GM23338 (cell line): Measurements from ENCODE around the gene ZCCHC24. TPM values are rescaled to one million over a fixed set of nuclear protein-coding genes. Genes with fewer than 3 reads are reported as not detected.

Experiments
- ATAC-seq: fragments of 200-7000 bp; cut with Tn5 transposase; 3 replicates; pipeline ENCODE4 v1.9.1; 2020
- DNase-seq: peaks from one replicate; pipeline ENCODE4 v3.0.0-alpha.2; 2015; ENCODE audit warnings: low spot score
- H2AFZ ChIP-seq: fragments of 200-600 bp; sonication (generic); 2 replicates; pipeline ENCODE4 v1.8.0; 2016; ENCODE audit warnings: antibody characterized with exemption, mild to moderate bottlenecking, moderate library complexity
- H3F3A ChIP-seq: fragments of 200-600 bp; sonication (generic); replicated peaks from 2 replicates; pipeline ENCODE4 v1.8.0; 2017; ENCODE audit warnings: antibody characterized with exemption, mixed run types, low read depth
- H3K27ac ChIP-seq: fragments of 200-600 bp; sonication (generic); 2 replicates; pipeline ENCODE4 v1.6.1; 2016; ENCODE audit warnings: low read depth
- H3K27me3 ChIP-seq: fragments of 200-600 bp; sonication (generic); 2 replicates; pipeline ENCODE4 v1.8.0; 2016; ENCODE audit warnings: mild to moderate bottlenecking, mixed run types, moderate library complexity; ENCODE audit not compliant: insufficient read depth
- H3K36me3 ChIP-seq: fragments of 200-600 bp; sonication (generic); 2 replicates; pipeline ENCODE4 v1.8.0; 2016; ENCODE audit warnings: mild to moderate bottlenecking; ENCODE audit not compliant: insufficient read depth
- H3K4me1 ChIP-seq: fragments of 200-600 bp; sonication (generic); 2 replicates; pipeline ENCODE4 v1.8.0; 2016; ENCODE audit warnings: mild to moderate bottlenecking, moderate library complexity; ENCODE audit not compliant: insufficient read depth
- H3K4me2 ChIP-seq: fragments of 200-600 bp; sonication (generic); 2 replicates; pipeline ENCODE4 v1.7.1; 2017; ENCODE audit warnings: mixed run types
- H3K4me3 ChIP-seq: fragments of 200-600 bp; sonication (generic); 2 replicates; pipeline ENCODE4 v1.6.1; 2016; ENCODE audit warnings: mixed run types
- H3K79me2 ChIP-seq: fragments of 200-600 bp; sonication (generic); replicated peaks from 2 replicates; pipeline ENCODE4 v1.8.0; 2017; ENCODE audit warnings: mild to moderate bottlenecking; ENCODE audit not compliant: insufficient read depth
- H3K9me2 ChIP-seq: fragments of 200-600 bp; sonication (generic); 2 replicates; pipeline ENCODE4 v1.8.0; 2017; ENCODE audit not compliant: insufficient read depth
- H4K20me1 ChIP-seq: fragments of 200-600 bp; sonication (generic); replicated peaks from 2 replicates; pipeline ENCODE4 v1.8.0; 2017; ENCODE audit warnings: mild to moderate bottlenecking; ENCODE audit not compliant: insufficient read depth
- H3K27ac Mint-ChIP-seq: 2 replicates; pipeline ENCODE4 v1.8.0; 2020; ENCODE audit warnings: inconsistent platforms, mild to moderate bottlenecking, moderate library complexity, mixed read lengths
- H3K27me3 Mint-ChIP-seq: 3 replicates; pipeline ENCODE4 v1.8.0; 2022; ENCODE audit warnings: low read depth, mild to moderate bottlenecking, moderate library complexity, mixed read lengths, inconsistent platforms; ENCODE audit not compliant: insufficient read depth, poor library complexity
- H3K36me3 Mint-ChIP-seq: 3 replicates; pipeline ENCODE4 v1.8.0; 2021; ENCODE audit warnings: low read depth, mild to moderate bottlenecking, inconsistent platforms, moderate library complexity, mixed read lengths
- H3K4me1 Mint-ChIP-seq: 3 replicates; pipeline ENCODE4 v1.8.0; 2020; ENCODE audit warnings: mild to moderate bottlenecking, inconsistent platforms, mixed read lengths
- H3K4me3 Mint-ChIP-seq: 3 replicates; pipeline ENCODE4 v1.8.0; 2021; ENCODE audit warnings: moderate library complexity, mild to moderate bottlenecking, inconsistent platforms, mixed read lengths
- H3K9me3 Mint-ChIP-seq: 3 replicates; pipeline ENCODE4 v1.8.0; 2020; ENCODE audit warnings: moderate library complexity, mild to moderate bottlenecking, inconsistent platforms, mixed read lengths
- CREB1 ChIP-seq: fragments of 250-450 bp; sonication (Bioruptor Pico); IDR thresholded peaks from 2 replicates; pipeline ENCODE4 v1.5.0; 2020; ENCODE audit warnings: low read depth, mild to moderate bottlenecking, moderate library complexity
- ETS1 ChIP-seq: IDR thresholded peaks from 2 replicates; pipeline ENCODE4 v1.6.1; 2016; ENCODE audit warnings: antibody characterized with exemption
- EZH2 ChIP-seq: fragments of 200-600 bp; sonication (generic); IDR thresholded peaks from one replicate; pipeline ENCODE4 v1.8.0; 2017; ENCODE audit warnings: antibody characterized with exemption, mild to moderate bottlenecking, low read depth; ENCODE audit not compliant: unreplicated experiment
- EZH2phosphoT487 ChIP-seq: fragments of 200-600 bp; sonication (generic); IDR thresholded peaks from one replicate; pipeline ENCODE4 v1.8.1; 2018; ENCODE audit warnings: antibody characterized with exemption; ENCODE audit not compliant: unreplicated experiment
- JUNB ChIP-seq: IDR thresholded peaks from one replicate; pipeline ENCODE4 v1.6.1; 2016; ENCODE audit warnings: antibody characterized with exemption; ENCODE audit not compliant: unreplicated experiment
- NANOG ChIP-seq: IDR thresholded peaks from 2 replicates; pipeline ENCODE4 v1.6.1; 2016; ENCODE audit warnings: antibody characterized with exemption, borderline replicate concordance
- REST ChIP-seq: IDR thresholded peaks from one replicate; pipeline ENCODE4 v1.6.1; 2018; ENCODE audit warnings: antibody characterized with exemption; ENCODE audit not compliant: unreplicated experiment
- STAT1 ChIP-seq: IDR thresholded peaks from one replicate; pipeline ENCODE4 v1.6.1; 2016; ENCODE audit warnings: antibody characterized with exemption; ENCODE audit not compliant: unreplicated experiment
- ZNF331 ChIP-seq: fragments of 250-450 bp; sonication (Bioruptor Pico); IDR thresholded peaks from 2 replicates; pipeline ENCODE4 v1.5.0; 2020; ENCODE audit warnings: low read depth, mild to moderate bottlenecking, moderate library complexity
- ZNF462 ChIP-seq: fragments of 250-450 bp; sonication (Bioruptor Pico); IDR thresholded peaks from 2 replicates; pipeline ENCODE4 v1.5.0; 2020; ENCODE audit warnings: mild to moderate bottlenecking, moderate library complexity
- polyA plus RNA-seq: library from polyadenylated mRNA; unstranded; fragments of >200 nt; fragmentation: Nextera tagmentation; extraction: Ambion mirVana; gene quantifications from 2 replicates; pipeline ENCODE4 v1.2.1, GENCODE V29; 2016
- total RNA-seq: library from RNA; depleted of rRNA; stranded (reverse); fragments of >200 nt; shearing (Covaris generic); gene quantifications from 2 replicates; pipeline ENCODE4 v1.2.3, GENCODE V29; 2014

The ZCCHC24 gene
- total and polyA plus RNA-seq, 2 experiments from 2014 or later: 2.0 to 10.1 TPM

GRCh38 chr10:79334573-79334972 lies 110.9 kb downstream of the ZCCHC24 start:
- TF ChIP-seq ZNF462: no peak
- TF ChIP-seq EZH2: no peak
- no peak for TF ChIP-seq CREB1
- no peak for TF ChIP-seq STAT1
- no peak for TF ChIP-seq NANOG
- no peak for TF ChIP-seq EZH2phosphoT487
- no peak for TF ChIP-seq ETS1
- TF ChIP-seq REST: no peak
- TF ChIP-seq JUNB: no peak
- no peak for TF ChIP-seq ZNF331 (CRISPR knock-in tag)
- H3K27ac Mint-ChIP-seq: no peak overlapping the region
- H3K27me3 ChIP-seq: no peaks in the 10 kb centered on the region
- H3K9me2 ChIP-seq: no peaks in the 10 kb centered on the region
- H3K4me3 ChIP-seq: no peak overlapping the region
- H3K4me2 ChIP-seq: no peak overlapping the region
- H3K36me3 ChIP-seq: no peaks in the 10 kb centered on the region
- ATAC-seq (no peak), DNase-seq (no peak)
- H3K4me3 Mint-ChIP-seq: no peak overlapping the region
- H3K79me2 ChIP-seq: no peaks in the 10 kb centered on the region
- peaks cover 7% of the 10 kb centered on the region; the same call in 2 of the 3 replicates for H3K9me3 Mint-ChIP-seq
- peaks cover 15% of the 10 kb centered on the region for H3K27me3 Mint-ChIP-seq
- no peaks in the 10 kb centered on the region for H4K20me1 ChIP-seq
- no peaks in the 10 kb centered on the region for H3F3A ChIP-seq
- no peaks in the 10 kb centered on the region for H3K4me1 ChIP-seq
- peaks cover 5% of the 10 kb centered on the region; the same call in 2 of the 3 replicates for H3K4me1 Mint-ChIP-seq
- no peaks in the 10 kb centered on the region; the same call in 2 of the 3 replicates for H3K36me3 Mint-ChIP-seq
- H2AFZ ChIP-seq: no peak overlapping the region
- H3K27ac ChIP-seq: no peak overlapping the region
